Retinal pigment epithelial cell (primary cell): ENCODE data around the gene KCNQ1.

Experiments
- DNase-seq: peaks from one replicate; pipeline ENCODE4 v3.0.0-alpha.2; 2010; ENCODE audit warnings: low read depth
- H3K4me3 ChIP-seq: 2 replicates; pipeline ENCODE4 v1.5.1; 2011; ENCODE audit warnings: mild to moderate bottlenecking, low read length, control low read depth, moderate library complexity
- TF ChIP-seq, protein P1 (sequence below): conservative IDR thresholded peaks from 2 replicates; pipeline ENCODE4 v1.5.1; 2011; ENCODE audit warnings: low read depth, low read length, control low read depth, inconsistent platforms

Gene KCNQ1

DNA sequence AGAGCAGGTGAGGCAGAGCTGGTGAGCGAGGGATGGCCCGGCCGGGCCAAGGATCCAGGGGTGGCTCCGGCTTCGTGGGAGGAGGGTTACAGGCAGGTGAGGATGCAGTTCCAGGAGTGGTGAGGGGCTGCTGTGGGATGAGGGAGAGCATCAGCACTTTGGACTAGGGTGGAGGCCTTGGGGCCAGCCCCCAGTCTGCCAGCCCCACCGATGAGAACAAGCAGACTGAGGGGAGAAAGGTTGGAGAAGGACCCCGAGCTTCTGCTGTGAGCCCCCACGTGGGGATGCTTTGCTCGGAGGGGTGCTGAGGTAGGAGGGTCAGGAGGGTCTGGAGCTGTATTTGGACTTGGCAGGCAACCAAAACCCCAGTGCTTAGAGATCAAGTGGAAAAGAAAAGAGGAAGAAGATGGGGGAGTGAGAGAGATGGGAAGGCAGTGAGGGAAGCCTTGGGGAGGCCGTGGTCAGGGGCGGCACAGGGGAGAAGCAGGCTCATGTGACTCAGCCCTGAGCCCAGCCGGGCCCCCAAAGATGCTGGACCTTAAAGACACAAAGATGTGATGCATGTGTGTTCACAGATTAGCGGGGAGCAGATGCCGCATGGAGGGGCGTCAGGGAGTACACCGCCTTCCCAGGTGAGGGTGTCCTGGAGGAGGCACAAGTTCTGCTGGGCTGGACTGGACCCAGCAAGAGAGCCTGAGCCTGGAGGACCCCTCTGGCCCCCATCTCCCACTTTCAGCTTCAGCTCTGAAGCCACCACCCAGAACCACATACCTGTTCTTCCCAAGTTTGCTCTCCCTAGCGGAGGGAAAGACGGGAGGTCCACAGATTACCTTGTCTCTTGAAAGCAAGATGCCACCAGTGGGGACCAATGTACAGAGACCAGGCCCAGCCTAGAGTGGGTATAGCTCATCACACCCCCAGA lies 349.5 kb downstream of the KCNQ1 start:
- TF ChIP-seq, protein P1, sequence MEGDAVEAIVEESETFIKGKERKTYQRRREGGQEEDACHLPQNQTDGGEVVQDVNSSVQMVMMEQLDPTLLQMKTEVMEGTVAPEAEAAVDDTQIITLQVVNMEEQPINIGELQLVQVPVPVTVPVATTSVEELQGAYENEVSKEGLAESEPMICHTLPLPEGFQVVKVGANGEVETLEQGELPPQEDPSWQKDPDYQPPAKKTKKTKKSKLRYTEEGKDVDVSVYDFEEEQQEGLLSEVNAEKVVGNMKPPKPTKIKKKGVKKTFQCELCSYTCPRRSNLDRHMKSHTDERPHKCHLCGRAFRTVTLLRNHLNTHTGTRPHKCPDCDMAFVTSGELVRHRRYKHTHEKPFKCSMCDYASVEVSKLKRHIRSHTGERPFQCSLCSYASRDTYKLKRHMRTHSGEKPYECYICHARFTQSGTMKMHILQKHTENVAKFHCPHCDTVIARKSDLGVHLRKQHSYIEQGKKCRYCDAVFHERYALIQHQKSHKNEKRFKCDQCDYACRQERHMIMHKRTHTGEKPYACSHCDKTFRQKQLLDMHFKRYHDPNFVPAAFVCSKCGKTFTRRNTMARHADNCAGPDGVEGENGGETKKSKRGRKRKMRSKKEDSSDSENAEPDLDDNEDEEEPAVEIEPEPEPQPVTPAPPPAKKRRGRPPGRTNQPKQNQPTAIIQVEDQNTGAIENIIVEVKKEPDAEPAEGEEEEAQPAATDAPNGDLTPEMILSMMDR: no peak
- no peak for DNase-seq
- H3K4me3 ChIP-seq: no peak overlapping the region

DNA sequence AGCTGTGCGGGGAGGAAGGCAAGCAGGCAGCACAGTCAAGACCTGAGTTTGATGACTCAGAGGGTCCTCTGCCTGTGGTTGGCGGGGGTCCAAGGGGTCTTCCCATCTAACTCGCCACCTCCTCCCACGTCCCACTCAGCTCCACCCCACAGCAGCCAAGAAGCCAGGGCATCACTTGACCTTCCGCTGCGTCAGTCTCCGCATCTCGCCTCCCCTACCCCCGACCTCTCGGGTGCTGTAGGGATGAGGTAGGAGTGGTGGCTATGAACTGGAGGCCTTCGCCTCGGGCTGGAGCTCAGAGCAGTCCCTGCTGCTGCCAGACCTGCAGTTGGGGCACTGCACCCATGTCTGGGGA lies 350.1 kb downstream of the KCNQ1 start:
- DNase-seq: no peak
- H3K4me3 ChIP-seq: no peak overlapping the region
- TF ChIP-seq, protein P1: no peak

DNA sequence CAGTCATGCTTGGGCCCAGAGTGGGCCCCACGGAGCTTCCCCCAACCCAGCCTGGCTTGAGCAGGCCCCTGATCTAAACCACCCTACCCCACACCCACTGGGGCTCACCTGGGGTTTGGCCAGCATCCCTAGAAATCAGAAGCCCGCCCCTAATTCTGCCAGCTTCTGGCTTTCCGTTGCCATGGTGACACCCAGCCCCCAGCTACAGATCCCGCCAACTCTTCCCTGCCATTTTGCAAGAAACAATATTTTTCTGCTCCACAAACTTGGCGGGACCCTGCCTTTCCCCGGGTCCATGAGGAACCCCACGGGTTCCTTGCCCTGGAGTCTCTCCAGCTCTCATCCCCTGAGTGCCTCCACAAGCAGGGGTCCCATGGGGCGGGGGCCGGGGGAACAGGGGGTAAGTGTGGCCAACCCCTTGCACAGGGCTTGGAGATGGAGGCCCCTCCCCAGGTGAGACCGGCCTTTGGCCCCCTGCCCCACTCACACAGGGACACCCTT lies 350.7 kb downstream of the KCNQ1 start:
- H3K4me3 ChIP-seq: no peak overlapping the region
- TF ChIP-seq, protein P1: no peak
- DNase-seq: no peak

DNA sequence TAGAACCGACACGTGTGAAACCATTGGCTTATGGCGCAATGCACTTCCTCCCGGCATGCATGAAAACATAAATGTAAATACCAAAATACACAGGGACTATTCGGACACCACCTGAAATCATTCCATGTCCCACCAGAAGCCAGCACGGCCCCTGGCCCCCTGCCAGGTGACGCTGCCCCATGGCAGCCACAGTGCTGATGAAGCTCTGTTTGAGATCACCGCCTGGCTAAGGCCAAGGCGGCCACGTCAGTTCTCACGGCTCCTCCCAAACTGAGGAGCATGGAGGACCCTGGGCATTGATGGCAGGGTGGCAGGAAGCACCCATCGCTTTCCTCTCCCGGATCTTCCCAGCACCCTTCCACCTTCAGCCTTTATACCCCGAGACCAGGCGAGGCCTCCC lies 351.3 kb downstream of the KCNQ1 start:
- H3K4me3 ChIP-seq: no peak overlapping the region
- TF ChIP-seq, protein P1: no peak
- DNase-seq: no peak

DNA sequence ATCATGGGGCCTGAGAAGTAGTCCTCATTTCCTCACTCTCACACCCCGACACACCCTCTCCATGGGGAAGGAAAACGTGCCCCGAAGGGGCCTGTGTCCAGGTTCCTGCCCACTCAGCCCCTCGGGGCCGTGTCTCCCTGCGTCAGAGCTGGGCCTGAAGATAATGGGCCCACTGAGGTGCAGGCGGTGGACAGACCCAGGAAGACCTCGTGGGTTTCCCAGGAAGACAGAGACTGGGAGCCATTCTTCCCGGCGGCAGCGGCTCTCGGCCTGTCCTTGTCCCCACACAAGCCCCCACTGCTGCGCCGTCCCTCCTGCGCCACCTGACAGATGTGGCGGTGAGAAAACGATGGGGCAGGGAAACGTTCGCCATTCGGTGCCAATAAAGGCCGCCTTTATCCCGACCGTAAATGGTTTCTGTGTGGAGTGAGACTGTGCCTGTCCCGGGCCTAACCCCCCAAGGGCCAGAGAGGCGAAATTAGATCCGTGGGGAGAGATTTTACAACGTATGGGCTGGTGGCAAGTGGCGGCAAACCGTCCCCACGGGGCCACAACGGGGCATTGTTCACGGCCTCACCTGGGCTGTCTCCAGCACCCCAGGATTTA lies 351.8 kb downstream of the KCNQ1 start:
- H3K4me3 ChIP-seq: no peak overlapping the region
- DNase-seq: no peak
- TF ChIP-seq, protein P1: no peak

DNA sequence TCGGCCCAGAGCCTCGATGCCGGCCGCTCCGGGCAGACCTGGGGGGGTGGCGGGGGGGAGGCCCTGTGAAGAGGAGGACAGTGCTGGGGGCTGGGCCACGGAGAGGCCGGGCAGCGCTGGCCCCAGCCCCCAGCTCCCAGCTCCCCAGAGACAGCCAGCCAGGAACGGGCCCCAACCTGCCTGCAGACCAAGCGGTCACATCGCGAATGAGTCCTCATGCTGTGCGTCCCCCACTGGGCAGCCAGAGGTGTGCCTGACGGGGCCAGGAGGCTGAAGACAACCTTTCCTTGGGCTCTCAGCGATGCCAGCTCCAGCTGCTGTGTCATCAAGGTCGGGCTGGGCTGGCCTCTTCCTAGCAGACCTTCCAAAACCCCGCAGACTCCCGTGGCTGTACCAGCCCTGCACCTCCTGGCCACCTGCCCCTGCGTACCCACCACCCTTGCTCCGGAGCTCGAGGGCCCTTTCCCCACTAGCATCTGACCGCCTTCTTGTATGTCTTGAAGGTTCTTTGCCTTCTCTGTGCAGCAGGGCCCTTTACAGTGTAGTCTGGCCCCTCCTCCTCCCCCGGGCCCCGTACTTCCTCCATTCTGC lies 352.4 kb downstream of the KCNQ1 start:
- DNase-seq: no peak

More for the DNA sequence above, 352.4 kb downstream of the KCNQ1 start:
- TF ChIP-seq, protein P1: no peak
- H3K4me3 ChIP-seq: no peak overlapping the region
